Left lung (tissue), 14 donors: ENCODE measurements around the gene DDX42. TPM values are rescaled to one million over a fixed set of nuclear protein-coding genes. Genes with fewer than 3 reads are reported as not detected.

Source experiments
- ATAC-seq: fragments of 200-7000 bp; cut with Tn5 transposase; one replicate; pipeline ENCODE4 v1.9.1; 2020; ENCODE audit warnings: moderate library complexity
- DNase-seq, 4 donors: peaks; one replicate each; pipeline ENCODE4 v3.0.0-alpha.2; 2013 to 2020
- H3K27ac ChIP-seq, 2 donors: fragments of 200-600 bp; sonication (generic) in 1 of 2; one replicate each; pipeline versions ENCODE4 v1.5.0 to v1.8.0; 2020 to 2021
- H3K27me3 ChIP-seq, 2 donors: fragments of 200-600 bp; sonication (generic) in 1 of 2; one replicate each; pipeline versions ENCODE4 v1.5.0 to v1.8.0; 2020 to 2021
- H3K36me3 ChIP-seq, 2 donors: fragments of 200-600 bp; sonication (generic) in 1 of 2; one replicate each; pipeline versions ENCODE4 v1.5.0 to v1.8.0; 2020 to 2021
- H3K4me1 ChIP-seq, 2 donors: fragments of 200-600 bp; one replicate each; pipeline ENCODE4 v1.8.0; 2021
- H3K4me3 ChIP-seq, 2 donors: fragments of 200-600 bp; sonication (generic) in 1 of 2; one replicate each; pipeline versions ENCODE4 v1.5.0 to v1.8.0; 2020 to 2021; ENCODE audit warnings: mild to moderate bottlenecking in 1 of 2
- H3K9me3 ChIP-seq, 2 donors: fragments of 200-600 bp; sonication (generic) in 1 of 2; one replicate each; pipeline versions ENCODE4 v1.5.0 to v1.8.0; 2020 to 2021
- intact Hi-C, 2 donors: fragments of 100-400 bp; cut with DNase I; formaldehyde crosslinking; loops; one replicate each; pipeline versions ENCODE4 v1.11.2 to v1.14.2; 2022
- long read RNA-seq, 12 donors: library from polyadenylated mRNA in 2 of 12; unstranded in 2 of 12; transcript quantifications; one replicate each; pipeline ENCODE4 v2.0.0 and lab custom pipeline, GENCODE V29; 2019 to 2026
- polyA plus RNA-seq, 6 donors: library from polyadenylated mRNA; unstranded; fragments of 120-200 nt; gene quantifications; one replicate each; pipeline ENCODE4 v1.2.1, GENCODE V29; 2013; ENCODE audit not compliant: insufficient read length in 6 of 6
- total RNA-seq, 2 donors: library from RNA; stranded (reverse); fragmentation: NEBNext Ultra II Directional; extraction: Animal tissue kit (Norgen Biotek cat#: 25700); gene quantifications; one replicate each; pipeline ENCODE4 v1.2.1, GENCODE V29; 2021
- TF ChIP-seq, protein P1 (sequence below), 2 donors: fragments of 200-600 bp; sonication (generic) in 1 of 2; IDR thresholded peaks; one replicate each; pipeline versions ENCODE4 v1.5.0 to v1.8.0; 2021; ENCODE audit warnings: antibody characterized with exemption in 2 of 2
- donor health status: DM: no; HTN: yes; CAD: no.
- donor health status: DM: no; HTN: no; CAD: no.

The DDX42 gene, protein sequence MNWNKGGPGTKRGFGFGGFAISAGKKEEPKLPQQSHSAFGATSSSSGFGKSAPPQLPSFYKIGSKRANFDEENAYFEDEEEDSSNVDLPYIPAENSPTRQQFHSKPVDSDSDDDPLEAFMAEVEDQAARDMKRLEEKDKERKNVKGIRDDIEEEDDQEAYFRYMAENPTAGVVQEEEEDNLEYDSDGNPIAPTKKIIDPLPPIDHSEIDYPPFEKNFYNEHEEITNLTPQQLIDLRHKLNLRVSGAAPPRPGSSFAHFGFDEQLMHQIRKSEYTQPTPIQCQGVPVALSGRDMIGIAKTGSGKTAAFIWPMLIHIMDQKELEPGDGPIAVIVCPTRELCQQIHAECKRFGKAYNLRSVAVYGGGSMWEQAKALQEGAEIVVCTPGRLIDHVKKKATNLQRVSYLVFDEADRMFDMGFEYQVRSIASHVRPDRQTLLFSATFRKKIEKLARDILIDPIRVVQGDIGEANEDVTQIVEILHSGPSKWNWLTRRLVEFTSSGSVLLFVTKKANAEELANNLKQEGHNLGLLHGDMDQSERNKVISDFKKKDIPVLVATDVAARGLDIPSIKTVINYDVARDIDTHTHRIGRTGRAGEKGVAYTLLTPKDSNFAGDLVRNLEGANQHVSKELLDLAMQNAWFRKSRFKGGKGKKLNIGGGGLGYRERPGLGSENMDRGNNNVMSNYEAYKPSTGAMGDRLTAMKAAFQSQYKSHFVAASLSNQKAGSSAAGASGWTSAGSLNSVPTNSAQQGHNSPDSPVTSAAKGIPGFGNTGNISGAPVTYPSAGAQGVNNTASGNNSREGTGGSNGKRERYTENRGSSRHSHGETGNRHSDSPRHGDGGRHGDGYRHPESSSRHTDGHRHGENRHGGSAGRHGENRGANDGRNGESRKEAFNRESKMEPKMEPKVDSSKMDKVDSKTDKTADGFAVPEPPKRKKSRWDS
- 10 to 100 TPM; 79.2 to 82.0 TPM for total RNA-seq
- 100 to 1,000 TPM; 206 to 239 (median 221) TPM for polyA plus RNA-seq
- long read RNA-seq, donor 1, full-length matches to known transcripts, result 115 of 133 reads
- long read RNA-seq, donor 1, partial matches to known transcripts, result 12 of 133 reads
- long read RNA-seq, donor 1, other reads (novel, unspliced or antisense), result 6 of 133 reads
- long read RNA-seq, donor 2, transcript DDX42-214 (1 exons, 2,244 nt), result major isoform, 78 of 102 reads
- long read RNA-seq, donor 2, partial matches to known transcripts, result 13 of 102 reads
- long read RNA-seq, donor 2, other reads (novel, unspliced or antisense), result 0 of 102 reads
- long read RNA-seq, donor 3, transcript DDX42-214 (1 exons, 2,244 nt), result major isoform, 49 of 58 reads
- long read RNA-seq, donor 3, transcript DDX42-202 (18 exons, 3,939 nt), result minor isoform, 5 of 58 reads
- long read RNA-seq, donor 3, partial matches to known transcripts, result 0 of 58 reads
- long read RNA-seq, donor 3, other reads (novel, unspliced or antisense), result 0 of 58 reads
- long read RNA-seq, donor 4, partial matches to known transcripts, result 2 of 2 reads
- long read RNA-seq, donor 4, other reads (novel, unspliced or antisense), result 0 of 2 reads
- long read RNA-seq, donor 5, transcript DDX42-214 (1 exons, 2,244 nt), result major isoform, 79 of 102 reads
- long read RNA-seq, donor 5, partial matches to known transcripts, result 16 of 102 reads
- long read RNA-seq, donor 5, other reads (novel, unspliced or antisense), result 0 of 102 reads
- long read RNA-seq, donor 6, transcript DDX42-214 (1 exons, 2,244 nt), result major isoform, 66 of 80 reads
- long read RNA-seq, donor 6, partial matches to known transcripts, result 5 of 80 reads
- long read RNA-seq, donor 6, other reads (novel, unspliced or antisense), result 0 of 80 reads
- long read RNA-seq, donor 7, full-length matches to known transcripts, result 47 of 47 reads
- long read RNA-seq, donor 7, partial matches to known transcripts, result 0 of 47 reads
- long read RNA-seq, donor 7, other reads (novel, unspliced or antisense), result 0 of 47 reads
- long read RNA-seq, donor 8, full-length matches to known transcripts, result 75 of 80 reads
- long read RNA-seq, donor 8, partial matches to known transcripts, result 5 of 80 reads
- long read RNA-seq, donor 8, other reads (novel, unspliced or antisense), result 0 of 80 reads
- long read RNA-seq, donor 9, partial matches to known transcripts, result 0 of 3 reads
- long read RNA-seq, donor 9, other reads (novel, unspliced or antisense), result 0 of 3 reads
- long read RNA-seq, donor 10, partial matches to known transcripts, result 1 of 4 reads
- long read RNA-seq, donor 10, other reads (novel, unspliced or antisense), result 1 of 4 reads
- long read RNA-seq, donor 11, result 0 reads
- long read RNA-seq, donor 12, full-length matches to known transcripts, result 64 of 123 reads
- long read RNA-seq, donor 12, partial matches to known transcripts, result 59 of 123 reads
- long read RNA-seq, donor 12, other reads (novel, unspliced or antisense), result 0 of 123 reads

DNA sequence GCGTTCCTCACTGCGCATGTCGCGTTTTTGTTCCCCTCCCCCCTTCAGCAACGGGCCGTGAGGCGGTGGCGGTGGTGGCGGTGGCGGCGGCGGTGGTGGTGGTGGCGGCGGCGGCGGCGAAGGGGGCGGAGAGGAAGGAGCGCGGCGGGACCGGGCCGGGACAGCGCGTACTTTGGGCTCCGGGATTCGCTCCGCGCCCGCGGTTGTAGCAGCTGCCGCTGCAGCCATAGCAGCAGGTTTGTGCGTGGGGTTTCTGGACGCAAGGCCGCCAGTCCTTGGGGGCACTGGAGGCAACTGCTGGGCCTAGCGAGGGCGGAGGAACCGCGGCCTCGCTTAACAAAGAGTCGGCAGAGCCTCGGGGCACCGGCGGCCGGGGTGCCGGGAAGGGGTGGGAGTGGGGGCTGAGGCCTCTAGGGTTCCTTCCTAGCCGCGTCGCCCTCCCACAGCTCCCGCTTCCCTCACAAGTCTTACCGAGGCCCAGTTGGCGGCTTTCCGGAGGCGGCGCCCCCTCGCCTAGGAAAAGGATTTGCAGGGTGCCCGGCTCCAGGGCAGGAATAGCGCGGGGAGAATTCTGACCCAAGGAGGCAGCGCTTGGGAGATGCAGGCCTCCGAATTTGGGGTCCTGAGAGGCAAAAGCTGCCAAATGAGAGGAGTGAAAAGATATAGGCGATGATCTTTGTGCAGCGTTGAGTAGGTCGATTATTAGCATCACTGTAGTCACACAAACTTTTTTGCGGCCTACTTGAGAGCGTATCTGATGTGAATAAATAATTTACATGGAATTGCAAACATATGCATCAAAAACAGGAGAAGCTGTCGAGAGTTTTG lies at the start of gene DDX42:
Gene DDX42 (plus strand): TSS at position 30 of the 828 bp plus-strand sequence. CDS start 12,880 bp downstream, outside the sequence.
- no peaks in the 10 kb centered on the region for H3K9me3 ChIP-seq
- H3K4me3 ChIP-seq, result peak within 1 kb of the TSS; percentile 67 to 96
- H3K27me3 ChIP-seq, result no peaks in the 10 kb centered on the region
- ATAC-seq, result peak; percentile 10
- H3K4me1 ChIP-seq, result peaks cover 19 to 69% of the 10 kb centered on the region in 2 donors
- TF ChIP-seq, protein P1, sequence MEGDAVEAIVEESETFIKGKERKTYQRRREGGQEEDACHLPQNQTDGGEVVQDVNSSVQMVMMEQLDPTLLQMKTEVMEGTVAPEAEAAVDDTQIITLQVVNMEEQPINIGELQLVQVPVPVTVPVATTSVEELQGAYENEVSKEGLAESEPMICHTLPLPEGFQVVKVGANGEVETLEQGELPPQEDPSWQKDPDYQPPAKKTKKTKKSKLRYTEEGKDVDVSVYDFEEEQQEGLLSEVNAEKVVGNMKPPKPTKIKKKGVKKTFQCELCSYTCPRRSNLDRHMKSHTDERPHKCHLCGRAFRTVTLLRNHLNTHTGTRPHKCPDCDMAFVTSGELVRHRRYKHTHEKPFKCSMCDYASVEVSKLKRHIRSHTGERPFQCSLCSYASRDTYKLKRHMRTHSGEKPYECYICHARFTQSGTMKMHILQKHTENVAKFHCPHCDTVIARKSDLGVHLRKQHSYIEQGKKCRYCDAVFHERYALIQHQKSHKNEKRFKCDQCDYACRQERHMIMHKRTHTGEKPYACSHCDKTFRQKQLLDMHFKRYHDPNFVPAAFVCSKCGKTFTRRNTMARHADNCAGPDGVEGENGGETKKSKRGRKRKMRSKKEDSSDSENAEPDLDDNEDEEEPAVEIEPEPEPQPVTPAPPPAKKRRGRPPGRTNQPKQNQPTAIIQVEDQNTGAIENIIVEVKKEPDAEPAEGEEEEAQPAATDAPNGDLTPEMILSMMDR (IDR thresholded peaks at IDR 0.05), result no peak
- intact Hi-C loops, result no loop called here
- H3K36me3 ChIP-seq, result peaks cover 0 to 22% of the 10 kb centered on the region in 2 donors
- peak within 1 kb of the TSS; percentile 95 to 97 for H3K27ac ChIP-seq
- peak in 3 of 4 donors; percentile 60 to 93 (median 63) for DNase-seq

DNA sequence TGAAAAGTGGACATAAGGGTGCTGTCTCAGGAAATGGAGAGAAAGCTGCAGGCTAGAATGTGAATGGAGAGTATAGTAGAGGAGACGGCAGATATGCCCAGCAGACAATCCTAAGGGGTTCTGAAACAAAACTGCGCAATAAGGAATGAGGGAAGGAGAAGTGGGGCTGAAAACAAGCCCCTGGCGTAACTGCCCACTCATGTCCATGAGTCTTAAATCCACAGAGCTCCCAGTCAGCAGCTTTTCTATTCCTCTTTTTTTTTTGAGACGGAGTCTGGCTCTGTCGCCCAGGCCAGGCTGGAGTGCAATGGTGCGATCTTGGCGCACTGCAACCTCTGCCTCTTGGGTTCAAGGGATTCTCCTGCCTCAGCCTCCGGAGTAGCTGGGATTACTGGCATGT lies 38.3 kb upstream of the DDX42 start:
- intact Hi-C loops, result no loop called here
- H3K36me3 ChIP-seq, result no peaks in the 10 kb centered on the region
- no peak overlapping the region for H3K4me3 ChIP-seq
- H3K4me1 ChIP-seq, result peaks cover 3 to 7% of the 10 kb centered on the region in 2 donors
- H3K27ac ChIP-seq, result no peak overlapping the region
- H3K27me3 ChIP-seq, result no peaks in the 10 kb centered on the region
- ATAC-seq (no peak), DNase-seq (no peak)
- TF ChIP-seq, protein P1 (IDR thresholded peaks at IDR 0.05), result no peak
- H3K9me3 ChIP-seq, result no peaks in the 10 kb centered on the region

DNA sequence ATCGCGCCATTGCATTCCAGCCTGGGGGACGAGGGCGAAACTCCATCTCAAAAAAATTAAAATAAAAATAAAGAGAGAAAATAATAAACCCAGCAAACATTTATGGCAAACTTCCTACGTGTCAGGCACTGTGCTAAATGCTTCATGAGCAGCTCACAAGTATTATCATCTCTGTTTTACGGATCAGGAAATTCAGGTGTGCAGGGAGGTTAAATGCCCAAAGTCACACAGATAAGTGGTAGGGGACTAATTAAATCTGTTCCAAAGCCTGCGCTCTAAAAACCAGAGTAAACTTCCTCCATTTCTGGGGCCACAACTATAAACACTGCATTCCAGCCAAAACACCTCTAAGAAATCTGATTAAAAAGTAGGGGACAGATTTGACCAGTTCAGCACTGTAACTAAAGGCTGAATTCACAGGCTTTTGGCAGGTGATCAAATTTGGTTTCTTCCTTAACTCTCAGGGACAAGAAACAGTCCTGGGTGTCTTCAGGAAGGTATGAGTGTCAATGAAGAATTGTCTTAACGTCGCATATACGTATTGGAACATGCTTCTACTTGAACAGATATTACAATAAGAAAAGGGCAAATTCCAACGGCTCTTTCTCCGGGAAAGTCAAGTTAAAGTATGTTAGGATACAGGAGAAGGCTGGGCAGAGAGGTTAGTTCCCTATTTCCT lies 33.4 kb upstream of the DDX42 start:
- intact Hi-C loops, result no loop called here
- TF ChIP-seq, protein P1 (IDR thresholded peaks at IDR 0.05), result no peak
- Histone ChIP-seq H3K27ac (peak overlapping the region; percentile 86 to 97), H3K27me3 (no peaks in the 10 kb centered on the region), H3K4me1 (peaks cover 3 to 18% of the 10 kb centered on the region in 2 donors), H3K9me3 (no peaks in the 10 kb centered on the region), H3K4me3 (peak overlapping the region; percentile 60 to 77), H3K36me3 (peaks cover 0 to 6% of the 10 kb centered on the region in 2 donors)
- DNase-seq (peak in 1 of 4 donors; percentile 12), ATAC-seq (no peak)
